ENCODE measurements around the gene E2F2. TPM values are rescaled to one million over a fixed set of nuclear protein-coding genes. Genes with fewer than 3 reads are reported as not detected.

The E2F2 gene
- total RNA-seq, 1 experiment from 2014 or later, result 5.1 TPM

- H3K9ac ChIP-seq (ENCODE audit: extremely low read depth, insufficient read length, low read length), result no peak overlapping the region
- peaks cover 15 to 23% of the 10 kb centered on the region in 2 experiments for H3K4me1 Mint-ChIP-seq
- H3K14ac ChIP-seq (ENCODE audit: insufficient read depth, low read length), result no peak overlapping the region
- H4K20me1 ChIP-seq (ENCODE audit: control insufficient read depth, insufficient read depth, insufficient read length), result peaks cover 2% of the 10 kb centered on the region
- peaks cover 7 to 14% (median 9%) of the 10 kb centered on the region in 3 experiments; a peak in 6 of 7 replicates for H3K36me3 Mint-ChIP-seq (ENCODE audit: insufficient read depth in 1 of 3, low read depth in 3 of 3)
- no peak overlapping the region for H3K4ac ChIP-seq (ENCODE audit: low read depth, low read length)
- H2BK20ac ChIP-seq (ENCODE audit: low read depth, low read length, poor library complexity, severe bottlenecking), result no peak overlapping the region
- no peak overlapping the region for H3K4me3 Mint-ChIP-seq
- TF ChIP-seq, protein P1, sequence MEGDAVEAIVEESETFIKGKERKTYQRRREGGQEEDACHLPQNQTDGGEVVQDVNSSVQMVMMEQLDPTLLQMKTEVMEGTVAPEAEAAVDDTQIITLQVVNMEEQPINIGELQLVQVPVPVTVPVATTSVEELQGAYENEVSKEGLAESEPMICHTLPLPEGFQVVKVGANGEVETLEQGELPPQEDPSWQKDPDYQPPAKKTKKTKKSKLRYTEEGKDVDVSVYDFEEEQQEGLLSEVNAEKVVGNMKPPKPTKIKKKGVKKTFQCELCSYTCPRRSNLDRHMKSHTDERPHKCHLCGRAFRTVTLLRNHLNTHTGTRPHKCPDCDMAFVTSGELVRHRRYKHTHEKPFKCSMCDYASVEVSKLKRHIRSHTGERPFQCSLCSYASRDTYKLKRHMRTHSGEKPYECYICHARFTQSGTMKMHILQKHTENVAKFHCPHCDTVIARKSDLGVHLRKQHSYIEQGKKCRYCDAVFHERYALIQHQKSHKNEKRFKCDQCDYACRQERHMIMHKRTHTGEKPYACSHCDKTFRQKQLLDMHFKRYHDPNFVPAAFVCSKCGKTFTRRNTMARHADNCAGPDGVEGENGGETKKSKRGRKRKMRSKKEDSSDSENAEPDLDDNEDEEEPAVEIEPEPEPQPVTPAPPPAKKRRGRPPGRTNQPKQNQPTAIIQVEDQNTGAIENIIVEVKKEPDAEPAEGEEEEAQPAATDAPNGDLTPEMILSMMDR (conservative IDR thresholded peaks at IDR 0.05), result no peak
- no peak overlapping the region for H3K56ac ChIP-seq (ENCODE audit: insufficient read length, low read depth, low read length)
- H3K27ac ChIP-seq (ENCODE audit: insufficient read length, low read depth, low read length), result no peak overlapping the region
- H3K4me1 ChIP-seq (ENCODE audit: insufficient read depth, low read length), result no peaks in the 10 kb centered on the region
- no peak overlapping the region for H3K23ac ChIP-seq (ENCODE audit: insufficient read length, low read depth, low read length)
- H3K27ac Mint-ChIP-seq, result no peak overlapping the region
- no peaks in the 10 kb centered on the region for H3K9me3 ChIP-seq (ENCODE audit: control insufficient read depth, low read depth, low read length)
- no peaks in the 10 kb centered on the region; the same call in 1 of the 2 replicates for H3K27me3 ChIP-seq (ENCODE audit: insufficient read depth, low read length)
- H2BK12ac ChIP-seq (ENCODE audit: insufficient read length, low read depth, low read length), result no peak overlapping the region
- H4K91ac ChIP-seq (ENCODE audit: insufficient read length, low read depth, low read length), result no peak overlapping the region
- H2BK5ac ChIP-seq (ENCODE audit: insufficient read length, low read length), result no peak overlapping the region
- no peak for DNase-seq
- H3K79me1 ChIP-seq (ENCODE audit: insufficient read depth, low read depth, low read length, poor library complexity, severe bottlenecking), result no peaks in the 10 kb centered on the region
- H4K8ac ChIP-seq (replicated peaks; ENCODE audit: insufficient read length, low read depth, low read length), result no peak overlapping the region
- H3K23me2 ChIP-seq (ENCODE audit: insufficient read length, low read depth, low read length, poor library complexity, severe bottlenecking), result no peaks in the 10 kb centered on the region
- no peak overlapping the region for H2BK120ac ChIP-seq (ENCODE audit: low read depth, low read length, poor library complexity, severe bottlenecking)
- no peak overlapping the region for H3T11ph ChIP-seq (ENCODE audit: low read length)
- H2AFZ ChIP-seq (ENCODE audit: low read length), result no peak overlapping the region
- H3K4me2 ChIP-seq (ENCODE audit: insufficient read depth, insufficient read length, low read length), result no peak overlapping the region
- H4K5ac ChIP-seq (ENCODE audit: insufficient read length, low read depth, low read length), result no peak overlapping the region
- no peak overlapping the region for H2AK5ac ChIP-seq (ENCODE audit: insufficient read length, low read length)
- no peaks in the 10 kb centered on the region for H3K9me3 Mint-ChIP-seq
- H2BK15ac ChIP-seq (ENCODE audit: low read depth, low read length), result no peak overlapping the region
- H3K79me2 ChIP-seq (ENCODE audit: insufficient read depth, low read length), result no peaks in the 10 kb centered on the region
- no CpG with 5 or more reads among the region's 3 CpGs for WGBS (ENCODE audit: extremely low coverage, insufficient read length, low lambda C conversion rate)
- peaks cover 10% of the 10 kb centered on the region for H3K27me3 Mint-ChIP-seq (ENCODE audit: low read depth)
- no peak overlapping the region for H3K18ac ChIP-seq (ENCODE audit: insufficient read length, low read depth, low read length)
Observed at GRCh38 chr1:23524163-23524562, 6.9 kb downstream of the E2F2 start.
